ENCODE measurements around the gene COL4A3.
"Not testable (repeated sequence)": the region's sequence is repeated elsewhere in the genome, so short reads cannot be mapped to it uniquely, and the experiment has no call there.

Gene COL4A3

DNA sequence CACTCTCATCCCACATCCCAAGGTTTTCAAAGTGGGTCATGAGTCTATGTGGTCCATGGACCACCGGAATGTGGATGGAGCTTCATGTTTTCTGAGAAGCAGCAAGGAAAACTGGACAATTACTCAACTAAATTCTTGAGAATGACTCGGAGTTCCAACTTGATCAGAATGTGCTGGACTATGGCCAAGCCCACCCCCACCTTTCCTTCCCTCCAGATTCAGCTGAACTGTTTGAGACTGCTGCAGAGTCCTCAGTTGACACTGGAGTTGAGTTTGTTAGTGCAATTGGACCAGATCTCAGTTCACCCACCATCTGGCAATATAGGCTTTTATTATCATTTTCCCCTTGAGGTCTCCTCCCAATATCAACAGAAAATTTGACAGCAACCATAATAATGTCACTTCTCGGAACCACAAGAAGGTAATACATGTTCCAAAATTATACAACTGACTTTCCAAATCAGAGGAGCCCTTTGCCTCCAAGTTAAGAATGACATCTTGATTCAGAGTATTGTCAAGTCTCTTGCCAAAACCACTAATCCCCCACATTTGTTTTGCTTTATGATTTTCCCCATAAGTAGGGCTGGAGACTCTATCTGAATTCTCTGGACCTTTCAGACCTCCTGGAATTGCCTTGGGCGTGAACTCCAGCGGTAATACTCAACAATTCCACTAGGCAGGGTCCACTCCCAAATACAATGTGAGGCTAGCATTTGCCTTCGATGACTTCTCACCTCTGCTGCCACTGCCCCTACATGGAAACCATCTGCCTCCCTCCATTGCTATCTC lies 9.2 kb upstream of the COL4A3 start:
- peak; percentile 11 for DNase-seq (ENCODE audit: low spot score)

DNA sequence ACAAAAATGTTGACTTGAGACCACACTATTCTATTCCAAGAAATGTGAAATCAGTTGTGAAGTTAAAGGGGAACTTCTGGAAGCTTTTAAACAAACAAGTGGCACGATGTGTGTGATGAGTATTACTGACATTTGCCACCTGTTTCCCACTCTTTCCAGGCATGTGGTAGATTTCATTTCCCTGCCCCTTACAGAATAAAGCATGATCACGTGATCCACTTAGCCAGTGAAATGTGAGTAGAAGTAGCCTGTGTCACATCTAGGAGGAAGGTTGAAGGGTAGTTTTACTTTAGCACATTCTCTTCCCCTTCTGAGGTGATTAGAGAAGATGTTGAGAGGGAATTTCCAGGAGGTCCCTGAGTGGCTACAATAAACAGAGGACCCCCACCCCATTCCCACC lies 4.3 kb upstream of the COL4A3 start:
- no peak for DNase-seq (ENCODE audit: low spot score)

- DNase-seq (ENCODE audit: low spot score): no peak
Measured at GRCh38 chr2:227161947-227162346, 2.5 kb upstream of the COL4A3 start.

DNA sequence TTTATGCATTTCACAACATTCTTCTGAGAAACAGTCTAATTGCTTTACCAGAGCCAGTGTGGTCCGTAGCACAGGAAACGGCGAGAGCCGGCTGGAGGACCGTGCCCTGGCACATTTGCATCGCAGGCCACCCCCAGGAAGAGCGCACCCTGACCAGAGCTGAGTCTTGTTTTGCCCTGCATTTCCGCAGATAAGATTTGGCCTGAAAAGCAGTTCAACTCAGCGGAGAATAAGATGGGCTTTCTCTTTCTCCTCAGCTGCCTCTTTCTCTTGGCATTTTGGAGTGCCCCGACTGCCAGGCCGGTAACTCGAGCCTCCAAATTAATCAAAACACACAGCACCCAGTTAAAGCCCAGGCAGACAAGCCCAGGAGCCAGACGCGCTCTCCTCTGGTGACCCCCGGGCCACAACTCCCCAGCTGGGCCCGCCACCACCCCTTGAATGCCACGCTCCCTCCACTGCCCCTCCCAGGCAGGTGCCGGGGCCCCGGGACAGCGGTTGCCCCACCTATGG lies 883 bp upstream of the COL4A3 start:
- DNase-seq (ENCODE audit: low spot score): no peak

DNA sequence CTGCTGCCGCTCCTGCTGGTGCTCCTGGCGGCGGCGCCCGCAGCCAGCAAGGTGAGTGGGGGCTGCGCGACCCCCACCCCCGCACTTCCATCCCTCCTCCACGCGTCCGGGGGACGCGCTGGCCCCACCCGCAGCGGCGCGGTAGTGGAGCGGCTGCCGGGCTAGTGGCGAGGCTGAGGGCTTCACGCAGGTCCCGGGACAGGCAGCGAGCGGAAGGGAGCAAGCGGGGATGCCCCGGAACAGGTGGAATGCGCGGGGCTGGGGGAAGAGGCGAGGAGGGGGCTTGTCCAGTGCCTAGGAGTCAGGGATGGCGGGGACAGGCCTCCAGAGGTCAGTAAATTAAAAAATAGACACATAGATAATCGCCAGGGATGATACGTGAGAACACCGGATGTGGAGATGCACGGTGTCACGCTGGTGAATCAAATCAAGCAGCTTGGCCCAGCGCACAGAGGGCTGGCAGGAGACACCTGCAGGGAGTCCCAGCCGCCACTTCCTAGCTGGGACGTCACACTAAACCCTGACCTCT lies 403 bp downstream of the COL4A3 start:
- peak; percentile 17 for DNase-seq (ENCODE audit: low spot score)

- DNase-seq (ENCODE audit: low spot score): not testable (repeated sequence)
Measured at GRCh38 chr2:227171779-227172178, 7.4 kb downstream of the COL4A3 start.

GRCh38 chr2:227177592-227178336 lies 13.3 kb downstream of the COL4A3 start:
- DNase-seq (ENCODE audit: low spot score): no peak

GRCh38 chr2:227179988-227180685 lies 15.7 kb downstream of the COL4A3 start:
- no peak for DNase-seq (ENCODE audit: low spot score)

- no peak for DNase-seq (ENCODE audit: low spot score)
Measured at GRCh38 chr2:227180770-227181169, 16.3 kb downstream of the COL4A3 start.

DNA sequence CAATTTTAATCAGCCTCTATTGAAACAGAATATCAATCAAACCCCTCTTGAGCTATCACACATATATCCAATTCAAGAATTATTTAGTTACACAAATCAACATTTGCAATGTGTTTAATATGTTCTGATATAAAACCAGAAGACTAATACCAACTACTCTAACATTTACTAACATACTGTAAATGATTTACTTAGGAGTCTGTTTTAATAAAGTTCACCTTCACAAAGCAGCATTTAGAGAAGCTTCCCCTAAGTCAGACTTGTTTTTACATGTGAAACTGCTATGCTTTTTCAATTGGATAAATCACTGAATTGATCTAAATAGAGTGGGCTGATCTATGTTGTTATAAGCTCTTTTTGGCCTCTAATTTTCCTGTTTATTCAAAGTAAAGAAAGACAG lies 18.3 kb downstream of the COL4A3 start:
- DNase-seq (ENCODE audit: low spot score): no peak

DNA sequence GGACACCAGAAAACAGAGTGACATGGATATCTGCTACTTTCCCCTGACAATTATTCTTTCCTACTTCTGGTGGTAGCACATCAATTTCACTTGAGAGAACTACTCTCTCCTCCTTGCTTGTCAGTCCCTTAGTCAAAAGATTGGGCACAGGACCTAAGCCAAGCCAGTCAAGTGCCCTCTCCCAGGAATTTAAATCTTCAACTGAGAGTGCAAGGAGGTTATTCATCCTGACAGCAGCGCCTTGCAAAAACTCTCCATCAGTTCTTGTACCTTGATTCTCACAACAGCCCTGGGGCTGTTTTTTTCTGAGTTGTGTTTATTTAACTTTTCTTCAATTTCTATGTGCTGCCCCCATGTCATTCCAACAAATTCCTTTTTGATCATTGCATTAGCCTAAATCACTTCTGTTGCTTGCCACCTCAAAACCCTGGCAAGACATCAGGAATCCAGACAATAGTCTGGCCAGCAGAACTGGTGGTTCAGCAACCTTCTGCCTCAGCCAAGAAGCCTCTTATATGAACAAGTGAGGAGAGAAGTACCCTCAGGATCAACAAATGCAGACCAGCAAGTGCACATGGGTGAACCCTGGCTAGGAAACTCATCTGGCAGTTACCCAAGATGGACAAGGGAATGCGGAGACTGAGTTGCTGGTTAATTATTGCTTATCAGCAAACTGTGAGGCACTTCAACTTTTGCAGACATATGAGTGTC lies 19.4 kb downstream of the COL4A3 start:
- no peak for DNase-seq (ENCODE audit: low spot score)

- no peak for DNase-seq (ENCODE audit: low spot score)
Measured at GRCh38 chr2:227185615-227186232, 21.3 kb downstream of the COL4A3 start.

GRCh38 chr2:227186751-227187150 lies 22.3 kb downstream of the COL4A3 start:
- no peak for DNase-seq (ENCODE audit: low spot score)

DNA sequence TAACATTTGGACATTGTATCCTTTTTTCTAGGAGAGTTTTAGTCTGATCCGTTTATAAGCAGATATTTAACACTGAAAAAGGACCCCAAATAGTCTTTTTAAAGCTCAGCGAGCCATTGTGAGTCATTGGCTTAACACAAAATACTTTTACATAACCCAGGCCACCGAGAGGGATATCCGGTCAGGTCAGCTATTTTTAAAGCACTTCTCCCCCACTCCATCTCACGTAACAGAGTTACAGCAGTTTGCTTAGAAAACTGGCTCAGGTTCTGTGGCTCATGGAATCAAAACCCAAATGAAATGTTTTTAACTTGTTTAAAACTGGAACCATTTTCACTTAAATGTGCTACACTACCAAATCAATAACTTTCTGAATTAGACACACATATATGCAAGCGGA lies 23.9 kb downstream of the COL4A3 start:
- DNase-seq (ENCODE audit: low spot score): no peak

- no peak for DNase-seq (ENCODE audit: low spot score)
Measured at GRCh38 chr2:227191367-227191766, 26.9 kb downstream of the COL4A3 start.

- DNase-seq (ENCODE audit: low spot score): no peak
Measured at GRCh38 chr2:227192491-227192890, 28.1 kb downstream of the COL4A3 start.

DNA sequence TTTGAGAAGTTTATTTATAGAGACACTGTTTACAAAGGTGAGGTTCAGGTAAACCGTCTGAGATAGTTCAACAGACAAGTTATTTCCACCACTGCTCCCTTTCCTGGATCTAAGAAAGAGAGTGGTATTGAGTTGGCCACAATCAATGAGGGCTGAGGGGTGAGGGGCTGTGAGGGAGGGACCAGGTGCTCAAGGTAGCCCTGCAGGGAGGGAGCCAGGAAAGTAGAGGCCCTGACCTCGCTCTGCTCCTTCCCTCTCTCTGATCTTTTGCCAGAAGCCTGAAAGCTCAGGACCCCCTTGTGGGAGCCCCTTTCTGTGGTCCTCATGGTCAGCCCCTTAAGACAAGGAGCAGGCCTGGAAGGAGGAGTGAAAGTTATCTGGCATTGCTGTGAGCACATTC lies 29.8 kb downstream of the COL4A3 start:
- no peak for DNase-seq (ENCODE audit: low spot score)

GRCh38 chr2:227198866-227199265 lies 34.4 kb downstream of the COL4A3 start:
- DNase-seq (ENCODE audit: low spot score): no peak

GRCh38 chr2:227201771-227202170 lies 37.3 kb downstream of the COL4A3 start:
- DNase-seq (ENCODE audit: low spot score): no peak

GRCh38 chr2:227204452-227204851 lies 40.0 kb downstream of the COL4A3 start:
- no peak for DNase-seq (ENCODE audit: low spot score)

- no peak for DNase-seq (ENCODE audit: low spot score)
Measured at GRCh38 chr2:227205701-227206100, 41.3 kb downstream of the COL4A3 start.
